Hepatocyte (in vitro differentiated cells): ENCODE measurements around the gene ATP6V0A1. TPM values are rescaled to one million over a fixed set of nuclear protein-coding genes. Genes with fewer than 3 reads are reported as not detected.

Experiments
- DNase-seq: peaks from one replicate; pipeline ENCODE4 v3.0.0-alpha.2; 2016; ENCODE audit warnings: low spot score
- H2AFZ ChIP-seq: fragments of 200-600 bp; sonication (generic); 2 replicates; pipeline ENCODE4 v1.6.0; 2016; ENCODE audit warnings: antibody characterized with exemption, mild to moderate bottlenecking
- H3K27ac ChIP-seq: fragments of 200-600 bp; sonication (generic); 2 replicates; pipeline ENCODE4 v1.5.1; 2016; ENCODE audit warnings: mild to moderate bottlenecking
- H3K27me3 ChIP-seq: fragments of 200-600 bp; sonication (generic); 2 replicates; pipeline ENCODE4 v1.6.1; 2016
- H3K36me3 ChIP-seq: fragments of 200-600 bp; sonication (generic); replicated peaks from 2 replicates; pipeline ENCODE4 v1.5.1; 2016; ENCODE audit warnings: low read depth; ENCODE audit not compliant: insufficient read depth
- H3K4me1 ChIP-seq: fragments of 200-600 bp; sonication (generic); 2 replicates; pipeline ENCODE4 v1.5.1; 2016; ENCODE audit warnings: mild to moderate bottlenecking, moderate library complexity; ENCODE audit not compliant: insufficient read depth
- H3K4me2 ChIP-seq: fragments of 200-600 bp; sonication (generic); 2 replicates; pipeline ENCODE4 v1.6.0; 2016
- H3K4me3 ChIP-seq: fragments of 200-600 bp; sonication (generic); 2 replicates; pipeline ENCODE4 v1.5.1; 2016; ENCODE audit warnings: mild to moderate bottlenecking
- H3K79me2 ChIP-seq: fragments of 200-600 bp; sonication (generic); 2 replicates; pipeline ENCODE4 v1.6.0; 2017; ENCODE audit warnings: mild to moderate bottlenecking
- H3K9me2 ChIP-seq: fragments of 200-600 bp; sonication (generic); replicated peaks from 2 replicates; pipeline ENCODE4 v1.6.0; 2017; ENCODE audit warnings: mild to moderate bottlenecking; ENCODE audit not compliant: insufficient read depth
- H3K9me3 ChIP-seq: fragments of 200-600 bp; sonication (generic); 2 replicates; pipeline ENCODE4 v1.5.1; 2016; ENCODE audit warnings: low read depth, mild to moderate bottlenecking
- H4K20me1 ChIP-seq: fragments of 200-600 bp; sonication (generic); 2 replicates; pipeline ENCODE4 v1.6.0; 2016; ENCODE audit warnings: mild to moderate bottlenecking; ENCODE audit not compliant: insufficient read depth, poor library complexity, severe bottlenecking
- CTCF ChIP-seq: fragments of 200-600 bp; sonication (generic); IDR thresholded peaks from 2 replicates; pipeline ENCODE4 v1.5.1; 2016; ENCODE audit warnings: antibody characterized with exemption, mild to moderate bottlenecking; ENCODE audit not compliant: poor library complexity
- EZH2 ChIP-seq: fragments of 200-600 bp; sonication (generic); IDR thresholded peaks from 2 replicates; pipeline ENCODE4 v1.6.1; 2016; ENCODE audit warnings: antibody characterized with exemption, mild to moderate bottlenecking, borderline replicate concordance
- EZH2phosphoT487 ChIP-seq: fragments of 200-600 bp; sonication (generic); IDR thresholded peaks from one replicate; pipeline ENCODE4 v1.6.1; 2018; ENCODE audit warnings: antibody characterized with exemption, mild to moderate bottlenecking, low read depth, moderate library complexity; ENCODE audit not compliant: unreplicated experiment, severe bottlenecking
- WGBS: methylation state at CpG from one replicate; pipeline ENCODE4 v1.1.6; 2016; ENCODE audit warnings: low lambda C conversion rate; ENCODE audit errors: missing lambda C conversion rate; 5-methylcytosine and 5-hydroxymethylcytosine counted together
- polyA plus RNA-seq: library from polyadenylated mRNA; unstranded; fragments of >200 nt; fragmentation: Nextera tagmentation; extraction: Ambion mirVana; gene quantifications from 2 replicates; pipeline ENCODE4 v1.2.1, GENCODE V29; 2016
- total RNA-seq: library from RNA; depleted of rRNA; stranded (reverse); fragments of >200 nt; gene quantifications from 2 replicates; pipeline ENCODE4 v1.2.3, GENCODE V29; 2014

ATP6V0A1 gene
- total and polyA plus RNA-seq, 2 experiments from 2014 or later: 63.4 to 71.4 TPM

- Histone ChIP-seq H4K20me1 (no peaks in the 10 kb centered on the region), H3K9me2 (no peaks in the 10 kb centered on the region), H3K4me1 (no peaks in the 10 kb centered on the region), H3K27me3 (no peaks in the 10 kb centered on the region), H3K79me2 (no peaks in the 10 kb centered on the region), H3K4me3 (no peak overlapping the region), H3K4me2 (no peak overlapping the region), H3K9me3 (no peaks in the 10 kb centered on the region), H3K27ac (no peak overlapping the region), H2AFZ (no peak overlapping the region), H3K36me3 (peaks cover 5% of the 10 kb centered on the region)
- no peak for DNase-seq
- 100% methylated on average over 1 of the region's 1 CpG for WGBS
- TF ChIP-seq EZH2phosphoT487 (no peak), CTCF (no peak), EZH2 (no peak)
These were observed 29.4 kb downstream of the ATP6V0A1 start for GRCh38 chr17:42488032-42488431.

- no peaks in the 10 kb centered on the region for H3K9me2 ChIP-seq
- 69% methylated on average over 3 of the region's 3 CpGs for WGBS
- no peak overlapping the region for H2AFZ ChIP-seq
- H3K36me3 ChIP-seq: no peaks in the 10 kb centered on the region
- no peak overlapping the region for H3K4me3 ChIP-seq
- DNase-seq: no peak
- no peak overlapping the region for H3K27ac ChIP-seq
- H3K9me3 ChIP-seq: no peaks in the 10 kb centered on the region
- no peaks in the 10 kb centered on the region for H3K4me1 ChIP-seq
- no peaks in the 10 kb centered on the region for H3K79me2 ChIP-seq
- H3K27me3 ChIP-seq: no peaks in the 10 kb centered on the region
- no peaks in the 10 kb centered on the region for H4K20me1 ChIP-seq
- TF ChIP-seq EZH2: no peak
- TF ChIP-seq EZH2phosphoT487: no peak
- TF ChIP-seq CTCF: no peak
- no peak overlapping the region for H3K4me2 ChIP-seq
These were observed 34.6 kb downstream of the ATP6V0A1 start for GRCh38 chr17:42493319-42493718.

GRCh38 chr17:42494673-42495072 is 36.0 kb downstream of the ATP6V0A1 start:
- no peaks in the 10 kb centered on the region for H3K4me1 ChIP-seq
- 97% methylated on average over 4 of the region's 4 CpGs for WGBS
- H3K9me2 ChIP-seq: no peaks in the 10 kb centered on the region
- H4K20me1 ChIP-seq: no peaks in the 10 kb centered on the region
- no peaks in the 10 kb centered on the region for H3K9me3 ChIP-seq
- H3K27me3 ChIP-seq: no peaks in the 10 kb centered on the region
- H3K36me3 ChIP-seq: no peaks in the 10 kb centered on the region
- no peak overlapping the region for H3K27ac ChIP-seq
- H2AFZ ChIP-seq: no peak overlapping the region
- no peak overlapping the region for H3K4me3 ChIP-seq
- DNase-seq: no peak
- H3K4me2 ChIP-seq: no peak overlapping the region
- no peak for TF ChIP-seq EZH2phosphoT487
- TF ChIP-seq CTCF: no peak
- no peak for TF ChIP-seq EZH2
- H3K79me2 ChIP-seq: no peaks in the 10 kb centered on the region

- no peaks in the 10 kb centered on the region for H3K36me3 ChIP-seq
- 100% methylated on average over 4 of the region's 4 CpGs for WGBS
- no peak overlapping the region for H3K27ac ChIP-seq
These were observed 40.1 kb downstream of the ATP6V0A1 start for GRCh38 chr17:42498828-42499227.

More at GRCh38 chr17:42498828-42499227, 40.1 kb downstream of the ATP6V0A1 start:
- Histone ChIP-seq H3K79me2 (no peaks in the 10 kb centered on the region), H4K20me1 (no peaks in the 10 kb centered on the region), H3K9me3 (no peaks in the 10 kb centered on the region), H3K9me2 (no peaks in the 10 kb centered on the region), H3K4me3 (no peak overlapping the region), H2AFZ (no peak overlapping the region), H3K4me2 (no peak overlapping the region), H3K27me3 (no peaks in the 10 kb centered on the region), H3K4me1 (no peaks in the 10 kb centered on the region)
- no peak for DNase-seq
- TF ChIP-seq EZH2phosphoT487: no peak
- no peak for TF ChIP-seq EZH2
- TF ChIP-seq CTCF: no peak
